ENCODE data around the gene TIMELESS. TPM values are rescaled to one million over a fixed set of nuclear protein-coding genes. Genes with fewer than 3 reads are reported as not detected.

TIMELESS gene
- 7.4 TPM for total RNA-seq

GRCh38 chr12:56448860-56449621 is at the start of gene TIMELESS:
Gene TIMELESS (minus strand): TSS chr12:56449426. CDS start chr12:56434170, 15,256 bp downstream.

GRCh38 chr12:56488041-56488955 is 39.1 kb upstream of the TIMELESS start, which contains the start of gene GLS2:
Gene GLS2 (minus strand): TSS chr12:56488161. CDS start chr12:56488118, 43 bp downstream.

GRCh38 chr12:56468216-56469006 is 19.2 kb upstream of the TIMELESS start, which contains the start of gene SPRYD4:
Gene SPRYD4 (plus strand): TSS chr12:56468578. CDS start chr12:56468592, 14 bp downstream.

GRCh38 chr12:56454557-56454956 is 5.3 kb upstream of the TIMELESS start, which contains the start of gene MIP:
Gene MIP (minus strand): TSS chr12:56454657. CDS start chr12:56454613, 44 bp downstream.

Other genes starting within 250 kb of the TIMELESS start
- 71.3 TPM for gene RNF41, start 227.5 kb downstream of the TIMELESS start, total RNA-seq
- 26.3 TPM for gene NABP2, start 225.1 kb downstream of the TIMELESS start, total RNA-seq
- not detected for gene SLC39A5, start 219.4 kb downstream of the TIMELESS start, total RNA-seq
- 23.5 TPM for gene ANKRD52, start 191.0 kb downstream of the TIMELESS start, total RNA-seq
- gene COQ10A, start 182.5 kb downstream of the TIMELESS start, total RNA-seq = 12.5 TPM
- 153 TPM for gene CS, start 149.1 kb downstream of the TIMELESS start, total RNA-seq
- gene CNPY2, start 133.4 kb downstream of the TIMELESS start, total RNA-seq = 39.9 TPM
- gene PAN2, start 115.4 kb downstream of the TIMELESS start, total RNA-seq = 30.9 TPM
- 0.92 TPM for gene IL23A, start 110.5 kb downstream of the TIMELESS start, total RNA-seq
- 78.4 TPM for gene STAT2, start 89.3 kb downstream of the TIMELESS start, total RNA-seq
- gene APOF, start 86.6 kb downstream of the TIMELESS start, total RNA-seq = not detected
- not detected for gene MIP, start 5.2 kb upstream of the TIMELESS start, total RNA-seq
- 2.3 TPM for gene SPRYD4, start 19.2 kb upstream of the TIMELESS start, total RNA-seq
- 8.5 TPM for gene GLS2, start 38.7 kb upstream of the TIMELESS start, total RNA-seq
- gene RBMS2, start 72.4 kb upstream of the TIMELESS start, total RNA-seq = 5.3 TPM
- gene BAZ2A, start 180.9 kb upstream of the TIMELESS start, total RNA-seq = 20.5 TPM
- 446 TPM for gene ATP5F1B, start 196.6 kb upstream of the TIMELESS start, total RNA-seq
- gene PTGES3, start 238.9 kb upstream of the TIMELESS start, total RNA-seq = 119 TPM